ENCODE results near the gene NBPF11.
"Not testable (repeated sequence)": the region's sequence is repeated elsewhere in the genome, so short reads cannot be mapped to it uniquely, and the experiment has no call there.

DNA sequence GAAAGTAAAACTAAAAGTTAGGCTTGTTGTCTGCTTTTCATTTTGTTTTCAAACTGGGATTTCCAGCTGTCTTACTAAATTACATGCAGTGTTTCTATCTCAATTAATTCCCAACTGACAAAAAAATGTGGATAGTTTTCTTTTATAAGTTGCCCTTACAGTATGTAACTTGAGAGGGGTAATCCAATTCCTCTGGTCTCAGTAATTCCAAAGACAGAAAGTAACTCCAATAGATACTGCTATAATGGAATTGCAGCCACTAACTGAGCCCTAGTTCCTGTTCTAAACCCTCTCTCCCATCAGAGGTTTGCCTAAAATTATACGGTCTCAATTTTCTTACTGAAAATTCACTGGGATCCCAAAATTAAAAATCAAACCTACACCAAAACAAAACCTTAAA is 83.5 kb downstream of the NBPF11 start:
- TF ChIP-seq, protein P1, sequence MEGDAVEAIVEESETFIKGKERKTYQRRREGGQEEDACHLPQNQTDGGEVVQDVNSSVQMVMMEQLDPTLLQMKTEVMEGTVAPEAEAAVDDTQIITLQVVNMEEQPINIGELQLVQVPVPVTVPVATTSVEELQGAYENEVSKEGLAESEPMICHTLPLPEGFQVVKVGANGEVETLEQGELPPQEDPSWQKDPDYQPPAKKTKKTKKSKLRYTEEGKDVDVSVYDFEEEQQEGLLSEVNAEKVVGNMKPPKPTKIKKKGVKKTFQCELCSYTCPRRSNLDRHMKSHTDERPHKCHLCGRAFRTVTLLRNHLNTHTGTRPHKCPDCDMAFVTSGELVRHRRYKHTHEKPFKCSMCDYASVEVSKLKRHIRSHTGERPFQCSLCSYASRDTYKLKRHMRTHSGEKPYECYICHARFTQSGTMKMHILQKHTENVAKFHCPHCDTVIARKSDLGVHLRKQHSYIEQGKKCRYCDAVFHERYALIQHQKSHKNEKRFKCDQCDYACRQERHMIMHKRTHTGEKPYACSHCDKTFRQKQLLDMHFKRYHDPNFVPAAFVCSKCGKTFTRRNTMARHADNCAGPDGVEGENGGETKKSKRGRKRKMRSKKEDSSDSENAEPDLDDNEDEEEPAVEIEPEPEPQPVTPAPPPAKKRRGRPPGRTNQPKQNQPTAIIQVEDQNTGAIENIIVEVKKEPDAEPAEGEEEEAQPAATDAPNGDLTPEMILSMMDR (IDR thresholded peaks at IDR 0.05): not testable (repeated sequence)
- not testable (repeated sequence) for TF ChIP-seq POLR2A (IDR thresholded peaks at IDR 0.05)

Data from body of pancreas (tissue), 4 donors.